Measurements from ENCODE around the gene CNGA1.

The CNGA1 gene

DNA sequence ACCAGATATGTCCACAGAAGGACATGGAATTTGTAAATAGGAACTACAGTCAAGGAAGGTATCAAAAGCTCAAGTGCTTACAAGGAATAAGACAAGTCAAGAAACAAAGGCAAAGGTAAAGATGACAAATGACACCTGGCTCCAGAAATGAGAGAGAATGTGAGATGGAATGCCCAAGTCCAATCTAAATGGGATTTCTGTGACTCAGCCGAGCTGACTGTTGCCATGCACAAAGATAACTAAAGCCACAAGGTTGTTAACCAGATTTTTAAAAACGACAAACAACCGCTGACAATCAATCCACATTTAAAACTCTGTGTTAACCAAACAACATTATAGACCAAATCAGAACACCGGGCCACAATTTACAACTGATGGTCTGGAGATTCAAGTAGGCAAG, 103.2 kb downstream of the CNGA1 start:
- peak overlapping the region; percentile 96 for H3K4me3 ChIP-seq (replicated peaks; ENCODE audit: low read depth, low read length)
- no peak for TF ChIP-seq CTCF (IDR thresholded peaks at IDR 0.05; ENCODE audit: low read length, missing control alignments)
- no peak for DNase-seq (ENCODE audit: low read depth)

GRCh38 chr4:47907089-47907646, 109.3 kb downstream of the CNGA1 start:
- no peak for TF ChIP-seq CTCF (IDR thresholded peaks at IDR 0.05; ENCODE audit: low read length, missing control alignments)
- DNase-seq (ENCODE audit: low read depth): no peak
- H3K4me3 ChIP-seq (replicated peaks; ENCODE audit: low read depth, low read length): no peak overlapping the region

DNA sequence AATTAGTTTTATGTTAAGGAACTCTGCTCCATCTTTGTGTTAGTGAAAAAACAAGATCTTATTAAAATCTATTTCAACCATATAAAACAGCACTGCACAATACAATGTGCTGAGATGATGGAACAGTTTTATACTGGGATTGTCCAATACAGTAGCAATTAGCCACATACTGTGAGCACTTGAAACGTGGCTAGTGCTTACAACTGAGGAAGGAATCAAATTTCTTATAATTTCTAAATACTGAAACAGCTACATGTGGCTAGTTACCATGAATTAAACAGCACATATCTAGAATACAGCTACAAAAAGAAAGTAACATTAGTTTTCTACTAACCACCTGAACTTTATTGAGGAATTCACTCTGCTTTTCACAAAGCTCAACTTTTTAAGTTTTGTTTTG, 116.8 kb downstream of the CNGA1 start:
- no peak for DNase-seq (ENCODE audit: low read depth)
- no peak overlapping the region for H3K4me3 ChIP-seq (replicated peaks; ENCODE audit: low read depth, low read length)
- no peak for TF ChIP-seq CTCF (IDR thresholded peaks at IDR 0.05; ENCODE audit: low read length, missing control alignments)

DNA sequence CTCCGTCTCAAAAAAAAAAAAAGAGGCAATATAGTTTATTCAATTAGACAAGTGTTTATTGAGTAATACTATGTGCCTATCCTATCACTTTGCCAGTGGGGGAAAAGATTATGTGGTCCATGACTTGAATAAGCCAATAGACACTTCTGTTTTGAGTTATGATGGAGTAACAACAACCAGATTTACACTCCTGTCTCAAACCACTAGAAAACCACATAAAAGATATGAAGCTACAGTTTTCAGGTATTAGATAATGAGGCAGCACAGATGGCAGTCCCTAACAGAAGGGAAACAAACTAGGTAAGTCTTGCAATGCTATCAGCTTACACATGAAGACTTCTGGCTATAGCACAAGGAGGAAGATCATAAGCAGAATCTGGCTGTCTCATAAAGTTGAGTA, 124.6 kb downstream of the CNGA1 start:
- TF ChIP-seq CTCF (IDR thresholded peaks at IDR 0.05; ENCODE audit: low read length, missing control alignments): no peak
- no peak for DNase-seq (ENCODE audit: low read depth)
- no peak overlapping the region for H3K4me3 ChIP-seq (replicated peaks; ENCODE audit: low read depth, low read length)
